IMR-90 (cell line): ENCODE results near the gene TEK. TPM values are rescaled to one million over a fixed set of nuclear protein-coding genes. Genes with fewer than 3 reads are reported as not detected.
A peak's percentile ranks its signal among the peaks of the same experiment; 100 is the strongest.

Experiments used
- ATAC-seq: fragments of 200-7000 bp; cut with Tn5 transposase; 2 replicates; pipeline ENCODE4 v1.9.1; 2020; ENCODE audit warnings: low read depth, mild to moderate bottlenecking, moderate library complexity
- BruUV-seq: library from RNA; stranded (reverse); fragments of 400-500 nt; replicated peaks from 2 replicates; lab custom pipeline; 2021; lab: Mats Ljungman, UMichigan
- CTCF ChIA-PET: fragments of 300-600 bp; formaldehyde crosslinking; extraction: SDS; loops from one replicate; lab custom pipeline; 2021; ENCODE audit warnings: antibody characterized with exemption; lab: Yijun Ruan, JAX
- POLR2A ChIA-PET: fragments of 300-600 bp; sonication (Branson Sonifier 250); formaldehyde crosslinking; loops from one replicate; lab custom pipeline; 2022; ENCODE audit warnings: antibody characterized with exemption; ENCODE audit not compliant: unreplicated experiment; lab: Charles Lee
- DNase-seq: peaks from one replicate; pipeline ENCODE4 v3.0.0; 2013
- H2AFZ ChIP-seq: replicated peaks from 2 replicates; pipeline ENCODE3; 2013; ENCODE audit warnings: low read length, mild to moderate bottlenecking; ENCODE audit not compliant: poor library complexity
- H2AK5ac ChIP-seq: 2 replicates; pipeline ENCODE4 v1.6.1; 2013; ENCODE audit warnings: low read depth, low read length, inconsistent platforms
- H2AK9ac ChIP-seq: replicated peaks from 2 replicates; pipeline ENCODE3; 2013; ENCODE audit warnings: mild to moderate bottlenecking, low read depth, low read length, moderate library complexity; ENCODE audit not compliant: poor library complexity
- H2BK120ac ChIP-seq: 2 replicates; pipeline ENCODE4 v1.6.1; 2013; ENCODE audit warnings: low read depth, low read length, inconsistent platforms
- H2BK15ac ChIP-seq: 3 replicates; pipeline ENCODE4 v1.6.1; 2013; ENCODE audit warnings: low read depth, low read length, inconsistent platforms
- H2BK20ac ChIP-seq: 2 replicates; pipeline ENCODE4 v1.6.1; 2013; ENCODE audit warnings: low read depth, mild to moderate bottlenecking, inconsistent platforms, low read length, moderate library complexity
- H2BK5ac ChIP-seq: 2 replicates; pipeline ENCODE4 v1.6.1; 2013; ENCODE audit warnings: mild to moderate bottlenecking, low read depth, low read length, inconsistent platforms; ENCODE audit not compliant: poor library complexity, severe bottlenecking
- H3K14ac ChIP-seq: replicated peaks from 2 replicates; pipeline ENCODE4 v1.6.1; 2013; ENCODE audit warnings: low read depth, low read length, inconsistent platforms
- H3K18ac ChIP-seq: 2 replicates; pipeline ENCODE4 v1.6.1; 2013; ENCODE audit warnings: low read depth, low read length, control low read depth
- H3K23ac ChIP-seq: 2 replicates; pipeline ENCODE4 v1.6.1; 2013; ENCODE audit warnings: low read depth, low read length, inconsistent platforms
- H3K27ac ChIP-seq: 2 replicates; pipeline ENCODE4 v1.5.1; 2013; ENCODE audit warnings: mild to moderate bottlenecking, control low read depth, low read length; ENCODE audit not compliant: insufficient read depth
- H3K27me3 ChIP-seq: 2 replicates; pipeline ENCODE4 v1.6.1; 2013; ENCODE audit warnings: low read length; ENCODE audit not compliant: control insufficient read depth, insufficient read depth
- H3K36me3 ChIP-seq: 2 replicates; pipeline ENCODE4 v1.6.1; 2013; ENCODE audit warnings: low read length, mixed read lengths; ENCODE audit not compliant: control insufficient read depth, insufficient read depth
- H3K4ac ChIP-seq: 2 replicates; pipeline ENCODE4 v1.6.1; 2013; ENCODE audit warnings: low read depth, low read length, inconsistent platforms
- H3K4me1 ChIP-seq: 2 replicates; pipeline ENCODE4 v1.6.1; 2013; ENCODE audit warnings: low read length, mixed read lengths; ENCODE audit not compliant: control insufficient read depth, insufficient read depth
- H3K4me2 ChIP-seq: 2 replicates; pipeline ENCODE4 v1.6.1; 2013; ENCODE audit warnings: low read depth, mild to moderate bottlenecking, control low read depth, low read length, moderate library complexity
- H3K4me3 ChIP-seq: 2 replicates; pipeline ENCODE4 v1.5.1; 2013; ENCODE audit warnings: low read depth, mild to moderate bottlenecking, control low read depth, low read length, moderate library complexity; ENCODE audit not compliant: insufficient read depth
- H3K56ac ChIP-seq: 2 replicates; pipeline ENCODE4 v1.6.1; 2013; ENCODE audit warnings: low read length, inconsistent platforms; ENCODE audit not compliant: insufficient read depth; ENCODE audit errors: extremely low read depth
- H3K79me1 ChIP-seq, 2 experiments: 2 replicates each; pipeline ENCODE4 v1.6.1; 2013; ENCODE audit warnings: low read length in 2 of 2, inconsistent platforms in 1 of 2, low read depth in 1 of 2
- H3K9ac ChIP-seq: 2 replicates; pipeline ENCODE4 v1.6.1; 2013; ENCODE audit warnings: low read depth, low read length, control low read depth
- H3K9me1 ChIP-seq: 2 replicates; pipeline ENCODE4 v1.6.1; 2013; ENCODE audit warnings: low read length, inconsistent platforms; ENCODE audit not compliant: insufficient read depth
- H3K9me3 ChIP-seq: 2 replicates; pipeline ENCODE4 v1.6.1; 2013; ENCODE audit warnings: low read length; ENCODE audit not compliant: control insufficient read depth, insufficient read depth
- H4K20me1 ChIP-seq: 2 replicates; pipeline ENCODE4 v1.6.1; 2013; ENCODE audit warnings: low read length, inconsistent platforms; ENCODE audit not compliant: insufficient read depth
- H4K5ac ChIP-seq: 2 replicates; pipeline ENCODE4 v1.6.1; 2013; ENCODE audit warnings: mild to moderate bottlenecking, low read depth, low read length, control low read depth
- H4K8ac ChIP-seq, 2 experiments: 2 replicates each; pipeline ENCODE4 v1.6.1; 2013; ENCODE audit warnings: low read depth in 2 of 2, low read length in 2 of 2, control low read depth in 1 of 2, inconsistent platforms in 1 of 2
- H4K91ac ChIP-seq: 2 replicates; pipeline ENCODE4 v1.6.1; 2013; ENCODE audit warnings: low read depth, low read length, inconsistent platforms; ENCODE audit not compliant: insufficient read depth
- BHLHE40 ChIP-seq: fragments of 150-350 bp; IDR thresholded peaks from 2 replicates; pipeline ENCODE4 v1.6.1; 2016; ENCODE audit warnings: mild to moderate bottlenecking, low read depth, low read length
- CEBPB ChIP-seq: IDR thresholded peaks from 2 replicates; pipeline ENCODE4 v1.6.1; 2012; ENCODE audit warnings: low read depth, low read length, improper control_type of control experiment
- CHD1 ChIP-seq: IDR thresholded peaks from 2 replicates; pipeline ENCODE4 v1.6.1; 2012; ENCODE audit warnings: low read depth, low read length, improper control_type of control experiment
- FOS ChIP-seq: fragments of 150-350 bp; IDR thresholded peaks from 2 replicates; pipeline ENCODE4 v1.6.1; 2016; ENCODE audit warnings: low read depth, low read length
- MXI1 ChIP-seq: IDR thresholded peaks from 2 replicates; pipeline ENCODE4 v1.6.1; 2012; ENCODE audit warnings: low read depth, mild to moderate bottlenecking, low read length, moderate library complexity, borderline replicate concordance
- NFE2L2 ChIP-seq: fragments of 150-350 bp; IDR thresholded peaks from 2 replicates; pipeline ENCODE4 v1.6.1; 2016; ENCODE audit warnings: low read depth, mild to moderate bottlenecking, low read length
- POLR2A ChIP-seq: IDR thresholded peaks from 2 replicates; pipeline ENCODE4 v1.6.1; 2012; ENCODE audit warnings: mild to moderate bottlenecking, low read depth, low read length
- RAD21 ChIP-seq: IDR thresholded peaks from 2 replicates; pipeline ENCODE4 v1.6.1; 2012; ENCODE audit warnings: low read length, improper control_type of control experiment
- WGBS, 2 experiments: methylation state at CpG; one replicate each; pipeline versions ENCODE4 v1.1.5 to v1.1.7; 2013; ENCODE audit warnings: missing lambda C conversion rate in 2 of 2; ENCODE audit not compliant: insufficient read length in 1 of 2; ENCODE audit errors: extremely low coverage in 2 of 2; 5-methylcytosine and 5-hydroxymethylcytosine counted together
- dilution Hi-C: fragments of 300-500 bp; cut with HindIII; formaldehyde crosslinking; loops from one replicate; pipeline ENCODE4 v1.14.3; 2018; ENCODE audit warnings: low sequenced_read_pairs; ENCODE audit not compliant: unreplicated experiment
- in situ Hi-C: fragments of 300-500 bp; cut with MboI; formaldehyde crosslinking; loops from 3 replicates; pipeline ENCODE4 v1.14.3; 2019; ENCODE audit warnings: low sequenced_read_pairs, inconsistent platforms, mixed read lengths
- intact Hi-C: fragments of 100-400 bp; cut with micrococcal nuclease; formaldehyde crosslinking; loops from 2 replicates; pipeline ENCODE4 v1.10.0; 2022
- polyA plus RNA-seq, 3 experiments: library from polyadenylated mRNA; depleted of rRNA; stranded (reverse); fragments of >200 nt; gene quantifications; 2 replicates each; pipeline ENCODE4 v1.2.3, GENCODE V29; 2012; ENCODE audit warnings: low replicate concordance in 1 of 3
- total RNA-seq: library from RNA; depleted of rRNA; stranded (reverse); fragments of >200 nt; gene quantifications from 2 replicates; pipeline ENCODE4 v1.2.3, GENCODE V29; 2012
- TF ChIP-seq, protein P1 (sequence below): conservative IDR thresholded peaks from 2 replicates; pipeline ENCODE4 v1.5.1; 2012; ENCODE audit warnings: mild to moderate bottlenecking, low read depth, low read length, improper control_type of control experiment
- TF ChIP-seq, protein P2 (sequence below): fragments of 150-350 bp; IDR thresholded peaks from 2 replicates; pipeline ENCODE4 v1.6.1; 2016; ENCODE audit warnings: low read depth, mild to moderate bottlenecking, low read length, moderate library complexity, borderline replicate concordance

TEK gene
- total and polyA plus RNA-seq, 2 of the 4 experiments (the other 2 are of a cell fraction), result 6.3 to 11.7 TPM

- H2BK20ac ChIP-seq, result peak overlapping the region; percentile 59; the same call in 1 of the 2 replicates
- H3K4me2 ChIP-seq, result no peak overlapping the region
Observed at GRCh38 chr9:27204578-27204977, 95.6 kb downstream of the TEK start.

More at GRCh38 chr9:27204578-27204977, 95.6 kb downstream of the TEK start:
- dilution Hi-C loops (no loop called here), in situ Hi-C loops (no loop called here), intact Hi-C loops (loop anchor here (10.0 kb wide), 1 partner anchor 170 kb away; no protein-coding TSS in a partner anchor)
- no peak overlapping the region for H4K5ac ChIP-seq
- H4K20me1 ChIP-seq, result no peaks in the 10 kb centered on the region
- peaks cover 6% of the 10 kb centered on the region for H3K9me1 ChIP-seq
- 0 out of 2 replicates have a peak overlapping the region, but pooled peaks have one; percentile 44 for H3K14ac ChIP-seq
- H3K36me3 ChIP-seq, result peaks cover 22% of the 10 kb centered on the region
- H3K4me1 ChIP-seq, result peaks cover 3% of the 10 kb centered on the region
- H3K9me3 ChIP-seq, result no peaks in the 10 kb centered on the region
- H2BK120ac ChIP-seq, result peak overlapping the region; percentile 44; the same call in 1 of the 2 replicates
- H2BK15ac ChIP-seq, result no peak overlapping the region
- H2AK5ac ChIP-seq, result peak overlapping the region; percentile 11; the same call in 1 of the 2 replicates
- H3K4me3 ChIP-seq, result no peak overlapping the region
- no peak overlapping the region for H2BK5ac ChIP-seq
- POLR2A ChIA-PET, result no interaction called here
- H2AFZ ChIP-seq, result no peak overlapping the region
- no peak overlapping the region for H3K56ac ChIP-seq
- no peaks in the 10 kb centered on the region for H3K79me1 ChIP-seq
- peak; percentile 54 for DNase-seq
- BruUV-seq, result no TSS peak
- no peak overlapping the region for H3K9ac ChIP-seq
- no peak for TF ChIP-seq NFE2L2
- TF ChIP-seq, protein P1, sequence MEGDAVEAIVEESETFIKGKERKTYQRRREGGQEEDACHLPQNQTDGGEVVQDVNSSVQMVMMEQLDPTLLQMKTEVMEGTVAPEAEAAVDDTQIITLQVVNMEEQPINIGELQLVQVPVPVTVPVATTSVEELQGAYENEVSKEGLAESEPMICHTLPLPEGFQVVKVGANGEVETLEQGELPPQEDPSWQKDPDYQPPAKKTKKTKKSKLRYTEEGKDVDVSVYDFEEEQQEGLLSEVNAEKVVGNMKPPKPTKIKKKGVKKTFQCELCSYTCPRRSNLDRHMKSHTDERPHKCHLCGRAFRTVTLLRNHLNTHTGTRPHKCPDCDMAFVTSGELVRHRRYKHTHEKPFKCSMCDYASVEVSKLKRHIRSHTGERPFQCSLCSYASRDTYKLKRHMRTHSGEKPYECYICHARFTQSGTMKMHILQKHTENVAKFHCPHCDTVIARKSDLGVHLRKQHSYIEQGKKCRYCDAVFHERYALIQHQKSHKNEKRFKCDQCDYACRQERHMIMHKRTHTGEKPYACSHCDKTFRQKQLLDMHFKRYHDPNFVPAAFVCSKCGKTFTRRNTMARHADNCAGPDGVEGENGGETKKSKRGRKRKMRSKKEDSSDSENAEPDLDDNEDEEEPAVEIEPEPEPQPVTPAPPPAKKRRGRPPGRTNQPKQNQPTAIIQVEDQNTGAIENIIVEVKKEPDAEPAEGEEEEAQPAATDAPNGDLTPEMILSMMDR, result no peak
- TF ChIP-seq BHLHE40, result no peak
- TF ChIP-seq POLR2A, result no peak
- no peak for TF ChIP-seq FOS
- no peak for TF ChIP-seq CEBPB
- no peak for TF ChIP-seq MXI1
- TF ChIP-seq RAD21, result no peak
- TF ChIP-seq CHD1, result no peak
- TF ChIP-seq, protein P2, sequence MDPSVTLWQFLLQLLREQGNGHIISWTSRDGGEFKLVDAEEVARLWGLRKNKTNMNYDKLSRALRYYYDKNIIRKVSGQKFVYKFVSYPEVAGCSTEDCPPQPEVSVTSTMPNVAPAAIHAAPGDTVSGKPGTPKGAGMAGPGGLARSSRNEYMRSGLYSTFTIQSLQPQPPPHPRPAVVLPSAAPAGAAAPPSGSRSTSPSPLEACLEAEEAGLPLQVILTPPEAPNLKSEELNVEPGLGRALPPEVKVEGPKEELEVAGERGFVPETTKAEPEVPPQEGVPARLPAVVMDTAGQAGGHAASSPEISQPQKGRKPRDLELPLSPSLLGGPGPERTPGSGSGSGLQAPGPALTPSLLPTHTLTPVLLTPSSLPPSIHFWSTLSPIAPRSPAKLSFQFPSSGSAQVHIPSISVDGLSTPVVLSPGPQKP, result no peak
- peak; percentile 87 for ATAC-seq
- H3K27me3 ChIP-seq, result no peaks in the 10 kb centered on the region
- no peak overlapping the region for H3K23ac ChIP-seq
- no peak overlapping the region for H4K91ac ChIP-seq
- peak overlapping the region; percentile 39; the same call in 1 of the 2 replicates for H3K4ac ChIP-seq
- CTCF ChIA-PET, result no interaction called here
- peak overlapping the region in 1 of 2 experiments; percentile 17; a peak in 1 of 4 replicates for H4K8ac ChIP-seq
- H3K27ac ChIP-seq, result no peak overlapping the region
- peak overlapping the region; percentile 18; the same call in 1 of the 2 replicates for H3K18ac ChIP-seq
- WGBS, 2 experiments, result no CpG with 5 or more reads among the region's 4 CpGs
- H2AK9ac ChIP-seq, result peak overlapping the region; percentile 7
